ENCODE results near the gene NEFH. TPM values are rescaled to one million over a fixed set of nuclear protein-coding genes. Genes with fewer than 3 reads are reported as not detected.
A peak's percentile ranks its signal among the peaks of the same experiment; 100 is the strongest.

Gene NEFH
- total RNA-seq, 4 donors from 2014 or later: 0.54 to 0.83 (median 0.66) TPM; not detected in 1

DNA sequence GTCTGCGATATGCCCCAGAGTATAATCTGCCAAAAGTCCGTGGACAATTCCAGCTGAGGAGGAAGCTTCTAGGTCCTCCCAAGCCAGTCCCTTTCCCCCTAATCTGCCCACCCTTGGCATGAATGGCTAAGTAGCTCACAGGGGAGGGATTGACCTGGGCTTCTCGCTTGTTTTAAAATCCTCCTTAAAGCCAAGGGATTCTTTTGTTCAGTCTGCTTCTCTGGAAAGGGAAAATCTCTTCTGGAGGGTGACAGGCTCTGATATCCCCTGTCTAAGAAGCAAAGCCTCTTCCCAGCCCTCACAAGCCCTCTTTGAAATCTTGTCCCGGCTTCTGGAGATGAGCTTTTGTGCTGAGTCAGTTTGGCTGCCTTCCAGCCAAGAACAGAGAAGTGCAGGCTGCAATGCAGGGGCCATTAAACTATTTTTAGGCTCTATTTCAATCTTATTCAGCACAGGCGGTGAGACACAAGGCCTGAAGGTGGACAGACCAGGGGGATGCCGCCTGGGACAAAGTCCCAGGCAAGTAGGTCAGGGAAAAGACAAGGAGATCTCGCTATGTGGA lies 23.9 kb downstream of the NEFH start:
- peak in 1 of 3 donors; percentile 59 for DNase-seq
- no peak for TF ChIP-seq POLR2A (IDR thresholded peaks at IDR 0.05)
- TF ChIP-seq CTCF (IDR thresholded peaks at IDR 0.05): no peak

GRCh38 chr22:29509298-29509697 lies 29.3 kb downstream of the NEFH start:
- TF ChIP-seq CTCF (IDR thresholded peaks at IDR 0.05) (no peak), POLR2A (IDR thresholded peaks at IDR 0.05) (no peak)
- no peak overlapping the region for H3K27ac ChIP-seq
- no peak for DNase-seq
- peaks cover 0 to 80% (median 0%) of the 10 kb centered on the region in 3 donors for H3K36me3 ChIP-seq
- no peaks in the 10 kb centered on the region for H3K9me3 ChIP-seq
- H3K27me3 ChIP-seq: no peaks in the 10 kb centered on the region
- no peak overlapping the region for H3K4me3 ChIP-seq
- H3K4me1 ChIP-seq: peaks cover 0 to under 1% (median 0%) of the 10 kb centered on the region in 4 donors

More for the DNA sequence above, 23.9 kb downstream of the NEFH start:
- Histone ChIP-seq H3K36me3 (peaks cover 0 to 35% (median 0%) of the 10 kb centered on the region in 3 donors), H3K4me1 (peaks cover 0 to 10% (median 0%) of the 10 kb centered on the region in 4 donors), H3K27ac (no peak overlapping the region), H3K4me3 (no peak overlapping the region), H3K9me3 (no peaks in the 10 kb centered on the region), H3K27me3 (no peaks in the 10 kb centered on the region)

GRCh38 chr22:29509815-29510214 lies 29.8 kb downstream of the NEFH start:
- Histone ChIP-seq H3K9me3 (no peaks in the 10 kb centered on the region), H3K4me1 (no peaks in the 10 kb centered on the region), H3K36me3 (peaks cover 0 to 85% (median 0%) of the 10 kb centered on the region in 3 donors), H3K27me3 (no peaks in the 10 kb centered on the region), H3K27ac (no peak overlapping the region), H3K4me3 (no peak overlapping the region)
- TF ChIP-seq POLR2A (IDR thresholded peaks at IDR 0.05) (no peak), CTCF (IDR thresholded peaks at IDR 0.05) (no peak)
- no peak for DNase-seq

DNA sequence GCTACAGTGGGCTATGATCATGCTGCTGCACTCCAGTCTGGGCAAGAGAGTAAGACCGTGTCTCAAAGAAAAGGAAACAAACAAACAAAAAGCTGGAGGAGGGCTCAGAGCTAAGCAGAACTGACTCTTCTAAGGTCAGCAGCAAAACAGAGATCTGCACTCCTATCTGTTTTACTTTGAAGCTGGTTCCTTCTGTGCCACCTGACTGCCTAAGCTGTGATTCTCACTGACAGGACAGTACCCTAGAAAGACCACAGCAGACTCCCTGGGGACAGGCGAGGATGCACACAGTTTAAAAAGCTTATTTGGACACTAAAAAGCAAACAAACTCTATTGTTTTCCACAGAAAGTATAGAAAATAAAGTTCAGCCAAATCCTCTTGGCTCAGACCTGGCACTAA lies 30.5 kb downstream of the NEFH start:
- Histone ChIP-seq H3K27me3 (no peaks in the 10 kb centered on the region), H3K27ac (no peak overlapping the region), H3K4me3 (no peak overlapping the region), H3K9me3 (no peaks in the 10 kb centered on the region), H3K4me1 (no peaks in the 10 kb centered on the region), H3K36me3 (peaks cover 0 to 87% (median 0%) of the 10 kb centered on the region in 3 donors)
- no peak for TF ChIP-seq CTCF (IDR thresholded peaks at IDR 0.05)
- no peak for TF ChIP-seq POLR2A (IDR thresholded peaks at IDR 0.05)
- no peak for DNase-seq

DNA sequence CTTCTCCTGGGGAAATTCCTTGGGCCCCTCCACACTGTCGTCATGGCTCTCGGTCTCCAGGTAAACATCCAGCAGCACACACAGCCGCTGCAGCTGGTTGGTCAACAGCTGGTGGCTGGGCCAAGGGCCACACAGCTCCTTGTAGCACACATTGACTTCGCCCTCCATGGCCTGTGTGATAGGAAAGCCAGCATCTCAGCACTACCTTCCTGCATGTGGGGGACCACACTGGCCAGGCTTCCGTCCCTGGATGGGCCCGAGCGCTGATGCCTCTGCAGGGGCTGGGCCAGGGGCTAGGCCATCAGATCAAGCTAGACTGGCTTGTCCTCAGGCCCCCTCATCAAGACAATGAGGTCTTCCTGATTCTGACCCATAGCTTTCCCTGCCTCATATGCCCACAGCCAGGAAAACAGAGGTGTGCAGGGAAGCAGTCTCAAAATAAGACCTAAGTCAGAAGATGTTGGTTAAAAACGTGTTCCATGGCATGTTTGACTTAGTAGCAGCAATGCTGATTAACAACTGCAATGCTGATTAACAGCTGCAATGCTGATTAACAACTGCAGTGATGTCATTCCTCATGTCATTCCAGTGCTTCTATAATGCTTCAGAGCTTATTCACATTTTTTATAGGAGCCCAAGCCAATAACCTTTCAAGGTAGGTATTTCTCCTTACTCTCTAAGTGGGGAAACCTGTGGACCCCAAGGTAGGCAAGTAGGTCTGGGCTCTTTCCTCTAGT lies 31.3 kb downstream of the NEFH start:
- Histone ChIP-seq H3K4me1 (no peaks in the 10 kb centered on the region), H3K36me3 (peaks cover 0 to 89% (median 0%) of the 10 kb centered on the region in 3 donors), H3K4me3 (no peak overlapping the region), H3K9me3 (no peaks in the 10 kb centered on the region), H3K27ac (no peak overlapping the region), H3K27me3 (no peaks in the 10 kb centered on the region)
- DNase-seq: no peak
- no peak for TF ChIP-seq CTCF (IDR thresholded peaks at IDR 0.05)
- no peak for TF ChIP-seq POLR2A (IDR thresholded peaks at IDR 0.05)
